ENCODE measurements around the gene NMU. TPM values are rescaled to one million over a fixed set of nuclear protein-coding genes. Genes with fewer than 3 reads are reported as not detected.

Gene NMU, protein sequence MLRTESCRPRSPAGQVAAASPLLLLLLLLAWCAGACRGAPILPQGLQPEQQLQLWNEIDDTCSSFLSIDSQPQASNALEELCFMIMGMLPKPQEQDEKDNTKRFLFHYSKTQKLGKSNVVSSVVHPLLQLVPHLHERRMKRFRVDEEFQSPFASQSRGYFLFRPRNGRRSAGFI
- 0.53 TPM in 1 of 2 replicates, not detected in the other for total RNA-seq

GRCh38 chr4:55635741-55636655 lies at the start of gene NMU:
TSS of gene NMU (minus strand) at chr4:55636298. CDS start at chr4:55636192, 106 bp downstream.

DNA sequence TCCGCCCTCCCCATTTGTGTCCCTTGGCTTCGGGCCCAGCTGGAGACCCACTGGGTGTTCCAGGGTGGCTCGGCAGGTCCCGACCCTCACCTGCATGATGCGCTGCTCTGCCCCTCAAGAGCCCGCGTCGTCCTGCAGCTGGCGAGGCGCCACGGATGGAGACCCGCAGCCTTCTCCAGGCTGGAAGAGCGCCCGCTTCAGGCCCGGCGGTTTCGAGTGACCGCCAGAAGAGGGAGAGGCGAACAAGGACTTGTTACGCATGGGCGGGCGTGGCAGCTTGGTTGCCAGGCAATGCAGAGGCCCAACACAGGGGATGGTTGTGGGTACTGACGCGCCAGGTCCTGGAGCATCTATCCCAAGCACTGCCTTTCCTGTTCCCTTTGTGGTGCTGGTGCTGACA lies 44.1 kb downstream of the NMU start, which contains the start of gene PDCL2:
PDCL2 (minus strand) TSS at position 232 of the 400 bp plus-strand sequence; CDS start at position 96, 136 bp downstream.

DNA sequence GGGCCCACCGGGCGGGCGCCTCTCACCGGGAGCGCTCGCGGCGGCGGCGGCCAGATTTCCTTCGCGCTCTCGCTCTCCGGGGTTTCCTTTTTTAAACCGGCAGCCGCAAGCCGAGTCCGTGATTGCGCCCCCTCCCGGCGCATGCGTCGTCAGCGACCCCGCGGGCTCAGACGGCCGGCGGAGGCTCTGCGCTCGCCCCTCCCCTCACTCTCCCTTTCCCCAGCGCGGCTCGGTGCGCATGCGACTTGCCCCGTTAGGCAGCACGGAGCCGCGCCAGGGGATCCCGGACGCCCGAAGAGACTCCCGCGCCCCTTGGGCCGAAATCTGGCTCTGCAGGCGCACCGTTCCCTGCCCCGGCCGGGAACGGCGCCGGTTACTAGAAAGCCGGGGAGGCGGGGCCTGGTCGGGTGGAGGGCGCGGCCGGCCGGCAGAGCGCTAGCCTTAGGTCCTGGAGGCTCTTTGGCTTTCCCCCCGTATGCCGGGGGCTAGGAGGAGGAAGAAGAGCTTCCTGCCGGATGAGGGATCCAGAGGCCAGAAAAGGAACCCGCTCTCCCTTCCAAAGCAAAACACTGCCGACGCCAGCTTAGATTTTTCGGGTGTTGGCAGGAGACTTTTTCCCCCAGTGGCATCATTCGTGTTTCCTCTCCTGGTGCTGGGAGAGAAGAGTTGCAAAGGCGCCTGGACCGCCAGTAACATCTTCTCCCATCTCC lies 89.2 kb downstream of the NMU start, which contains the start of gene CLOCK:
CLOCK (minus strand) TSS at position 154 of the 710 bp plus-strand sequence. CDS start 64,124 bp downstream, outside the sequence.

Other genes with a start within 250 kb of the NMU start
- 202 and 222 TPM in 2 replicates for gene TMEM165, start 240.3 kb downstream of the NMU start, total RNA-seq
- 39.6 and 45.4 TPM in 2 replicates for gene CLOCK, start 89.4 kb downstream of the NMU start, total RNA-seq
- gene PDCL2, start 44.1 kb downstream of the NMU start, total RNA-seq, result not detected in 2 replicates
- gene EXOC1L, start 183.5 kb upstream of the NMU start, total RNA-seq, result not detected in 2 replicates
- 65.0 and 68.1 TPM in 2 replicates for gene EXOC1, start 217.3 kb upstream of the NMU start, total RNA-seq

Measured in thoracic aorta endothelial cell (primary cell).